ENCODE data around the gene GOSR1. TPM values are rescaled to one million over a fixed set of nuclear protein-coding genes. Genes with fewer than 3 reads are reported as not detected.
"Not testable (repeated sequence)": the region's sequence is repeated elsewhere in the genome, so short reads cannot be mapped to it uniquely, and the experiment has no call there.

The GOSR1 gene
- total and polyA plus RNA-seq, 2 donors (not counting 3 experiments of a cell fraction or from before 2014, with no cell fraction given), result 13.8 to 41.0 TPM

GRCh38 chr17:30571921-30572320 lies 94.7 kb downstream of the GOSR1 start:
- no peak for TF ChIP-seq MAX (IDR thresholded peaks at IDR 0.05; ENCODE audit: insufficient read depth, insufficient read length)
- TF ChIP-seq POLR2AphosphoS5 (IDR thresholded peaks at IDR 0.05; ENCODE audit: insufficient read depth, low read depth, low read length), result no peak
- TF ChIP-seq GATA2 (IDR thresholded peaks at IDR 0.05; ENCODE audit: insufficient read depth, insufficient read length, low read depth, low read length), result no peak
- no peak for TF ChIP-seq MYC (IDR thresholded peaks at IDR 0.05; ENCODE audit: low read depth, low read length)
- no peak for TF ChIP-seq CTCF (IDR thresholded peaks at IDR 0.05; ENCODE audit: extremely low read depth in 1 of 2, insufficient read depth in 1 of 2, low read depth in 1 of 2, low read length in 2 of 2)
- TF ChIP-seq JUN (IDR thresholded peaks at IDR 0.05; ENCODE audit: borderline replicate concordance, insufficient read depth, insufficient read length, low read depth), result no peak
- TF ChIP-seq FOS (IDR thresholded peaks at IDR 0.05; ENCODE audit: borderline replicate concordance, insufficient read depth, low read length), result no peak
- no peak for TF ChIP-seq POLR2A (IDR thresholded peaks at IDR 0.05; ENCODE audit: low read depth, low read length)
- no peak for TF ChIP-seq EZH2 (IDR thresholded peaks at IDR 0.05; ENCODE audit: borderline replicate concordance, low read depth, low read length, severe bottlenecking)
- Histone ChIP-seq H3K79me2 (ENCODE audit: control insufficient read depth, insufficient read depth, low read length) (no peaks in the 10 kb centered on the region), H4K20me1 (replicated peaks; ENCODE audit: control insufficient read depth, extremely low read depth, insufficient read depth, low read length) (no peaks in the 10 kb centered on the region), H3K27me3 (ENCODE audit: control insufficient read depth in 2 of 2, insufficient read depth in 2 of 2, low read length in 2 of 2) (no peaks in the 10 kb centered on the region), H3K9me1 (replicated peaks; ENCODE audit: control insufficient read depth, extremely low read depth, insufficient read depth, low read length) (no peaks in the 10 kb centered on the region), H3K4me2 (ENCODE audit: insufficient read depth, low read length) (no peak overlapping the region), H2AFZ (ENCODE audit: low read depth, low read length) (no peak overlapping the region), H3K9ac (replicated peaks; ENCODE audit: extremely low read depth, insufficient read depth, low read length) (no peak overlapping the region), H3K4me3 (replicated peaks in 1 of 3; ENCODE audit: insufficient read depth in 1 of 3, low read depth in 1 of 3, low read length in 3 of 3) (no peak overlapping the region), H3K4me1 (ENCODE audit: control insufficient read depth, extremely low read depth, insufficient read depth, low read length) (no peaks in the 10 kb centered on the region), H3K27ac (ENCODE audit: insufficient read depth, low read depth, low read length) (no peak overlapping the region), H3K9me3 (replicated peaks; ENCODE audit: control insufficient read depth, insufficient read depth, low read length) (no peaks in the 10 kb centered on the region), H3K36me3 (ENCODE audit: control insufficient read depth in 2 of 2, extremely low read depth in 1 of 2, insufficient read depth in 2 of 2, low read length in 2 of 2) (no peaks in the 10 kb centered on the region)
- no peak for FAIRE-seq
- dilution Hi-C loops (cut with MboI; ENCODE audit: extremely low pct_ligation_motif_present, low sequenced_read_pairs), result no loop called here
- POLR2A ChIA-PET, result no interaction called here
- no peak for DNase-seq (ENCODE audit: low read depth, low spot score)
- BruUV-seq (replicated peaks), result no TSS peak
- intact Hi-C loops (cut with micrococcal nuclease), result no loop called here
- CTCF ChIA-PET, result no interaction called here

- BruUV-seq (replicated peaks); H2AFZ ChIP-seq (ENCODE audit: low read depth, low read length); H3K79me2 ChIP-seq (ENCODE audit: control insufficient read depth, insufficient read depth, low read length); H3K4me2 ChIP-seq (ENCODE audit: insufficient read depth, low read length); H3K4me1 ChIP-seq (ENCODE audit: control insufficient read depth, extremely low read depth, insufficient read depth, low read length); H3K36me3 ChIP-seq (ENCODE audit: control insufficient read depth in 2 of 2, extremely low read depth in 1 of 2, insufficient read depth in 2 of 2, low read length in 2 of 2); FAIRE-seq; dilution Hi-C loops (cut with MboI; ENCODE audit: extremely low pct_ligation_motif_present, low sequenced_read_pairs); intact Hi-C loops (cut with micrococcal nuclease); POLR2A ChIA-PET; H3K27me3 ChIP-seq (ENCODE audit: control insufficient read depth in 2 of 2, insufficient read depth in 2 of 2, low read length in 2 of 2); DNase-seq (ENCODE audit: low read depth, low spot score); H3K9ac ChIP-seq (replicated peaks; ENCODE audit: extremely low read depth, insufficient read depth, low read length); CTCF ChIA-PET; H3K9me3 ChIP-seq (replicated peaks; ENCODE audit: control insufficient read depth, insufficient read depth, low read length); H3K4me3 ChIP-seq (replicated peaks in 1 of 3; ENCODE audit: insufficient read depth in 1 of 3, low read depth in 1 of 3, low read length in 3 of 3); H3K9me1 ChIP-seq (replicated peaks; ENCODE audit: control insufficient read depth, extremely low read depth, insufficient read depth, low read length); H3K27ac ChIP-seq (ENCODE audit: insufficient read depth, low read depth, low read length); H4K20me1 ChIP-seq (replicated peaks; ENCODE audit: control insufficient read depth, extremely low read depth, insufficient read depth, low read length): not testable (repeated sequence)
These were observed 95.7 kb downstream of the GOSR1 start for GRCh38 chr17:30572651-30573554.
